ENCODE measurements around the gene VPS13D.
"Not testable (repeated sequence)": the region's sequence is repeated elsewhere in the genome, so short reads cannot be mapped to it uniquely, and the experiment has no call there.

VPS13D gene

GRCh38 chr1:12450090-12450755 is 220.4 kb downstream of the VPS13D start:
- H3K4me3 ChIP-seq (ENCODE audit: low read length) = no peak overlapping the region
- no peak for DNase-seq (ENCODE audit: low read depth, low spot score)

GRCh38 chr1:12450756-12451559 is 221.1 kb downstream of the VPS13D start:
- no peak for DNase-seq (ENCODE audit: low read depth, low spot score)
- no peak overlapping the region for H3K4me3 ChIP-seq (ENCODE audit: low read length)

- no peak overlapping the region for H3K4me3 ChIP-seq (ENCODE audit: low read length)
- DNase-seq (ENCODE audit: low read depth, low spot score) = no peak
Observed at GRCh38 chr1:12451560-12451900, 221.7 kb downstream of the VPS13D start.

GRCh38 chr1:12452262-12452661 is 222.4 kb downstream of the VPS13D start:
- H3K4me3 ChIP-seq (ENCODE audit: low read length) = no peak overlapping the region
- no peak for DNase-seq (ENCODE audit: low read depth, low spot score)

- no peak for DNase-seq (ENCODE audit: low read depth, low spot score)
- no peak overlapping the region for H3K4me3 ChIP-seq (ENCODE audit: low read length)
Observed at GRCh38 chr1:12453400-12454343, 223.8 kb downstream of the VPS13D start.

GRCh38 chr1:12454406-12455391 is 224.9 kb downstream of the VPS13D start:
- H3K4me3 ChIP-seq (ENCODE audit: low read length) = no peak overlapping the region
- no peak for DNase-seq (ENCODE audit: low read depth, low spot score)

- not testable (repeated sequence) for DNase-seq (ENCODE audit: low read depth, low spot score); H3K4me3 ChIP-seq (ENCODE audit: low read length)
Observed at GRCh38 chr1:12456081-12456480, 226.3 kb downstream of the VPS13D start.

GRCh38 chr1:12456979-12457378 is 227.1 kb downstream of the VPS13D start:
- DNase-seq (ENCODE audit: low read depth, low spot score) = no peak
- no peak overlapping the region for H3K4me3 ChIP-seq (ENCODE audit: low read length)

- DNase-seq (ENCODE audit: low read depth, low spot score) = no peak
- no peak overlapping the region for H3K4me3 ChIP-seq (ENCODE audit: low read length)
Observed at GRCh38 chr1:12457771-12458170, 227.9 kb downstream of the VPS13D start.

GRCh38 chr1:12458571-12458970 is 228.7 kb downstream of the VPS13D start:
- DNase-seq (ENCODE audit: low read depth, low spot score) = no peak
- H3K4me3 ChIP-seq (ENCODE audit: low read length) = no peak overlapping the region

GRCh38 chr1:12460121-12460520 is 230.3 kb downstream of the VPS13D start:
- DNase-seq (ENCODE audit: low read depth, low spot score) = no peak
- no peak overlapping the region for H3K4me3 ChIP-seq (ENCODE audit: low read length)

GRCh38 chr1:12460911-12461621 is 231.2 kb downstream of the VPS13D start:
- H3K4me3 ChIP-seq (ENCODE audit: low read length) = no peak overlapping the region
- no peak for DNase-seq (ENCODE audit: low read depth, low spot score)

- H3K4me3 ChIP-seq (ENCODE audit: low read length) = no peak overlapping the region
- no peak for DNase-seq (ENCODE audit: low read depth, low spot score)
Observed at GRCh38 chr1:12461754-12462153, 231.9 kb downstream of the VPS13D start.

- no peak for DNase-seq (ENCODE audit: low read depth, low spot score)
- no peak overlapping the region for H3K4me3 ChIP-seq (ENCODE audit: low read length)
Observed at GRCh38 chr1:12462586-12462985, 232.8 kb downstream of the VPS13D start.

GRCh38 chr1:12464045-12464461 is 234.2 kb downstream of the VPS13D start:
- no peak overlapping the region for H3K4me3 ChIP-seq (ENCODE audit: low read length)
- no peak for DNase-seq (ENCODE audit: low read depth, low spot score)

- DNase-seq (ENCODE audit: low read depth, low spot score) = no peak
- H3K4me3 ChIP-seq (ENCODE audit: low read length) = no peak overlapping the region
Observed at GRCh38 chr1:12464598-12465056, 234.8 kb downstream of the VPS13D start.

- DNase-seq (ENCODE audit: low read depth, low spot score) = no peak
- no peak overlapping the region for H3K4me3 ChIP-seq (ENCODE audit: low read length)
Observed at GRCh38 chr1:12465126-12465525, 235.3 kb downstream of the VPS13D start.

GRCh38 chr1:12466816-12467215 is 237.0 kb downstream of the VPS13D start:
- no peak for DNase-seq (ENCODE audit: low read depth, low spot score)
- H3K4me3 ChIP-seq (ENCODE audit: low read length) = no peak overlapping the region

Measured in Jurkat, Clone E6-1 (cell line).